ENCODE measurements around the gene GZMB. TPM values are rescaled to one million over a fixed set of nuclear protein-coding genes. Genes with fewer than 3 reads are reported as not detected.

Gene GZMB
- total and polyA plus RNA-seq, 2 of the 13 experiments (the other 11 are each of a cell fraction or from before 2014, with no cell fraction given) = 0.12 TPM; not detected in 1

- TF ChIP-seq PRDM15 (CRISPR knock-in tag; IDR thresholded peaks at IDR 0.05) = peak; percentile 15; the same call in 1 of the 2 replicates
These were observed 21.8 kb downstream of the GZMB start (continued) for GRCh38 chr14:24612196-24612595.

- in situ Hi-C loops (cut with HindIII; ENCODE audit: extremely low pct_ligation_motif_present, low pct_unique_long_range_greater_than_20kb) (no loop called here), intact Hi-C loops (cut with micrococcal nuclease; ENCODE audit: unreplicated experiment) (no loop called here)
- BruUV-seq (replicated peaks) = no TSS peak
- Histone ChIP-seq H3K4me3 (replicated peaks in 1 of 3; ENCODE audit: insufficient read depth in 1 of 3, low read depth in 2 of 3, low read length in 3 of 3) (no peak within 1 kb of the TSS), H3K9ac (ENCODE audit: insufficient read depth, low read depth, low read length) (no peak within 1 kb of the TSS), H3K9me3 (ENCODE audit: low read length) (no peaks in the 10 kb centered on the region), H3K27me3 (ENCODE audit: control insufficient read depth in 1 of 2, insufficient read depth in 2 of 2, low read length in 2 of 2) (no peaks in the 10 kb centered on the region), H3K4me2 (ENCODE audit: low read depth, low read length) (no peak within 1 kb of the TSS), H3K79me2 (ENCODE audit: insufficient read depth, low read length) (no peaks in the 10 kb centered on the region), H3K27ac (ENCODE audit: extremely low read length, insufficient read depth, low read length) (no peak within 1 kb of the TSS), H4K20me1 (ENCODE audit: insufficient read depth, low read length) (no peaks in the 10 kb centered on the region), H2AFZ (ENCODE audit: low read length) (no peak within 1 kb of the TSS), H3K36me3 (replicated peaks in 1 of 2; ENCODE audit: control insufficient read depth in 1 of 2, insufficient read depth in 2 of 2, low read length in 2 of 2) (no peaks in the 10 kb centered on the region), H3K4me1 (ENCODE audit: insufficient read depth, low read length) (peaks cover 7% of the 10 kb centered on the region; the same call in 1 of the 2 replicates)
- 26% methylated on average over 2 of the region's 2 CpGs for WGBS (ENCODE audit: low lambda C conversion rate)
- DNase-seq (ENCODE audit: low spot score) = no peak
- CTCF ChIA-PET (ENCODE audit: low intra/inter-chr PET ratio, low total read pairs) = no interaction called here
- TF ChIP-seq PHF5A (CRISPR knock-in tag; IDR thresholded peaks at IDR 0.05; ENCODE audit: low read depth, unreplicated experiment) (no peak), ZNF143 (CRISPR knock-in tag; IDR thresholded peaks at IDR 0.05) (no peak), ZNF431 (CRISPR knock-in tag; IDR thresholded peaks at IDR 0.05; ENCODE audit: borderline replicate concordance, low read depth) (no peak), ZNF746 (CRISPR knock-in tag; IDR thresholded peaks at IDR 0.05) (no peak), ZNF343 (CRISPR knock-in tag; IDR thresholded peaks at IDR 0.05) (no peak), ZMYM2 (CRISPR knock-in tag; IDR thresholded peaks at IDR 0.05) (no peak), BCL3 (CRISPR knock-in tag; IDR thresholded peaks at IDR 0.05) (no peak)
- no peak for ATAC-seq
- FAIRE-seq = no peak
- POLR2A ChIA-PET = no interaction called here
These were observed 24.2 kb downstream of the GZMB start, which contains the start of gene GZMH for GRCh38 chr14:24609655-24610344. Gene GZMH (minus strand): TSS chr14:24609685. CDS start chr14:24609613, 72 bp downstream.
